Fibroblast of skin of back (primary cell): ENCODE results near the gene TMEM221.

ENCODE experiments used
- DNase-seq: peaks from one replicate; pipeline ENCODE4 v3.0.0-alpha.2; 2013

Gene TMEM221

DNA sequence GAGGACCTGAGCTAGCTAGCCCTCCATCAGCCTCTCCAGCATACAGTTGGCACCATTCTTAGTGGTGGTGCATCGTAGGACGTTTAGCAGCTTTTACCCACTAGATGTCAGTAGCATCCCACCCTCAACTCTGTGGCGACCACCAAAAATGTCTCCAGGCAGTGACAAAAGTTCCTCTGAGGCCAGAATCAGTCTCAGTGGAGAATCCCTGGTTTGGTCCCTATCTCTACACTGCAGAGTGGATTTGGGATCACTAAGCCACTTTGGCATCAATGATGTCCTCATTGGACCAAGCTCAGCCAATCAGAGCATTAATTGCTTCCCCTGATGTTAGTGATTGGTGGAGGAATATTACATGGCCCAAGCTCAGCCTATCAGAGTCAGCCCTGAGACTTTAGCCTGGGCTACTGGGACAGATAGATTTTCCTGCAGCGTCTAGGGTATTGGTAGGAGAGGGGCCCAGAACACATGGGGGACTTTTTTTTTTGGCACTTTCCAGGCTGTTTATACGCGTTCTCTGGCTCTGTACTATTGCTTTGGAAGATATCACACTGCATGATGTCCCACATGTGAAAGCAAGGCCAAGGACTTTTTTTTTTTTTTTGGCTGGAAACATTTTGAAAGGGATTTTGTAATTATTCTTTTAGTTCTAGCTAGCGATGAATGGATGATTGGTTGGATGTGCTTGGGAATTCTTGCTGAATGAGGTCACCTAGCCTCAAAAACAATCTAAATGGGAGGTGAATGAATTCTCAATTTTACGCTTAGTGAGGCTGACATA lies 7.0 kb downstream of the TMEM221 start:
- no peak for DNase-seq

DNA sequence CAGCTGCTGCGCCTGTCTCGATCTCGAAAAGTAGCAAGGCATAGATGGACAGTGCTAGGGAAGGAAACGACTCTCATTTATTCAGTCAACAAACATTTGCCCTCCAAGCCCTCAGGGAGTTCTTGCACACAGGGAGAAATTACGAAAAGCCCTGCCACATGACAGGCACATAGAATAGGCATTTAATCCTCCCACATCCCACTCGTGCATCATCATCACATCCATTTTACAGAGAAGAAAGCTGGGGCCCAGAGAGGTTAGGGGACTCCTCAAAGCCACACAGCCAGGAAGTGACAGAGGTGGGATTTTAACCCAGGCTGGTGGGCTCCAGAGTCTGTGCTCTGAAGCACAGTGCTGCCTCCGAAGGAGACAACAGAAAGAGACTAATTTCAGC lies 11.6 kb downstream of the TMEM221 start:
- DNase-seq: no peak

DNA sequence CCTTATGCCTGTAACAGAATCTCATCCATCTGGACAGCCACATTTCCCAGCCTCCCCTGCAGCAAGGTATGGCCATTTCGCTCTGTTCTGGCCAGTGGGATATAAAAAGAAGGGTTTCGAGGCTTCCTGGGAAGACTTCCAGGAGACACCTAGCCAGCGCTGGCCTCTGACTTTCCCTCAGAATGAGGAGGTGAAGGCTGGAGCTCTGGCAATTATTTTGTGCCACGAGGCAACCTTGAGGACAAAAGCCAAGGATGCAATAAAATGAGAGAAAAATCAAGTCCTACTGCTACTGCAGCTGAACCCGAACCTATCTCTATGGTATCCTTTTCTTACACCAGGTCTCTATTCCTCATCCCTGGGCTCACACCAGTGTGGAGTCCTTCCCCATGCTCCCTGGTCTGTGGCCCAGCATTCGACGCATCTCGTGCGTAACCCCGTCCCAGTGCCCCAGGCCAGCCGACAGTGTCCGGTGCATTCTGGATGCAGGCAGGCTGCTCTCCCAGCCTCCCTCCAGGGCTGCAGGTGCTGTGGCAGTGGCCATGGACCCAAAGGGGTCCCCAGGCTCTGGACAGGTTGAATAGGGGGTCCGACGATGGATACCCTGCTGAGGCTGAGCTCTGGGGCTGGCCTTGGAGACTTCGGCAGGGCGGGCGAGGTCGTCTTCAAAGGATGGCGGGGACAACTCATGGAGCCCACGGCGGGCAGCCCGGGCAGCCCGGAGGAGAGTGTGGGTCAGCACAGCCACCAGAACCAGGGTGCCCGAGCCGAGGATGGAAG lies 12.2 kb downstream of the TMEM221 start:
- DNase-seq: no peak

DNA sequence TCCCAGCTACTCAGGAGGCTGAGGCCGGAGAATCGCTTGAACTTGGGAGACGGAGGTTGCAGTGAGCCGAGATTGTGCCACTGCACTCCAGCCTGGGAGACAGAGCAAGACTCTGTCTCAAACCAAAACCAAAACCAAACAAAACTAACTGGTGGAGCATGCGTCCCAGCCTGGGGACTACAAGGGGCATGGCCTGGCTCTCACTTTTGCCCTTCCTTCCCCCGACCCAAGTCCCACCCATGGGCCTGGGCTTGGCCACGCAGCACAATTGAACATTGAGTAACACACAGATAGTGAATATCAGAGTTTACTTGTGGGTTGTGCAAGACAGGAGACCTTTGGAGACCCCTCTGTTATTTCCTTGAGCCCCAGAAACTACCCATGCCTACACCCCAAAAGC lies 13.2 kb downstream of the TMEM221 start:
- DNase-seq: no peak

DNA sequence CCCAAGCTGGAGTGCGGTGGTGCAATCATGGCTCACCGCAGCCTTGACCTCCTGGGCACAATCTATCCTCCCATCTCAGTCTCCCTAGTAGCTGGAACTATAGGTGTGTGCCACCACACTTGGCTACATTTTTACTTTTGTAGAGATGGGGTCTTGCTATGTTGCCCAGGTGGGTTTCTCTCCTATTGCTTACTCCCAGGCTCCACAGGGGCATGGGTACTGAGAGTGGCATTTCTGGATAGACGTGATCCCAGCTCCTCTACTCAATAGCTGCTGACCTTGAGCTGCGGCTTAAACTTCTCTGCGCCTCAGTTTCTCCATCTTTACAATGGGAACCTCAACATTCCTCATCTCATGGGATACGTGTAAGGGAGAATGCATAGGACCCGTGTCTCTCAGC lies 17.1 kb downstream of the TMEM221 start:
- DNase-seq: no peak

DNA sequence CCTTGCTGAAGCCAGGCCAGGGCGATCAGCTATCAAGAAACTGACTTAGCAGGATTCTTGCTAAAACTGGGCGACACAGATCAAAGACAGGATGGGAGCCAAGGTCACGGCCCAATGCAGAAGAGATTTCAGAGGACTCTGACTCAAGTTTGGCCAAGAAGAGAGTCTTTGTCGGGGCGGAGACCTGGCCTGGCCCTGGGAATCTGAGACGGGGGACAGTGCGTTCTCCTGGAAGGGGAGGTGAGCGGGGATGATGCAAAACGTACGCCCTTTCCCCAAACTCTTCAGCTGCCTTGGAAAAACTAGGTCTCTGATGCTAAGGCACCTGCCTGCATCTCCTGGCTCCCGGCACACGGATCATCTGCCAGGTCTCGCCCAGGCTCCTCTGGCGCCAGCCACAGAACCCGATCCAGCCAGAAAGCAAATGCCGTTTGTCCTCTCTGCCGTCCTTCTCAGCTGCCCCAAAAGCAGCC lies 18.8 kb downstream of the TMEM221 start:
- no peak for DNase-seq

DNA sequence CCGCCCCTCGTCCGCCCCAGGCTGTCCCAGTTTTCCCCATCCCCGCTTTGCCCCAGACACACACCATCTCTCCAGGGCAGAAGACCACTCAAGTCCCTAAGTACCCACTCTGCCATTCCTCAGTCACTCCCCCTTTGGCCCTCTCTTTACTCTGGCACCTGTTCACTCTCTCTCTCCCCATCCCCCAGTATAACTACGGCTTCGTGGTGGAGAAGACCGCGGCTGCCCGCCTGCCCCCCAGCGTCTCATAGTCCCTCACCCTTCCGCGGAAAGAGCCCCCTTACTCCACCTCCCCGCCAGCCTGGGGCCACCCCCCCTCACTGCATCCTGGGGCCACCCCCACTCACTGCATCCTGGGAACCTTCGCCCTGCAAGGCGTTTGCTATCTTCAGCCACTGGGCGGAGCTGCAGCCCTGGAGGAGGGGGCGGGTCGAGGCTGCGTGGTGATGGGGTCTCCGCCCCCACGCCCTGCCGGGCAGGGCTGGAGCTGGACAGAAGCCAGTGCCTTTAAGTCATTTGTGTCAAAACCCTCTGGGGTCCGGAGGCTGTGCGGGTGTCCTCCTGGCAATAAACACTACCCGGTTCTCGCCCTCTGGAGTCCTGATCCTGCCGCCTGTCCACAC lies 23.6 kb downstream of the TMEM221 start:
- peak; percentile 53 for DNase-seq

DNA sequence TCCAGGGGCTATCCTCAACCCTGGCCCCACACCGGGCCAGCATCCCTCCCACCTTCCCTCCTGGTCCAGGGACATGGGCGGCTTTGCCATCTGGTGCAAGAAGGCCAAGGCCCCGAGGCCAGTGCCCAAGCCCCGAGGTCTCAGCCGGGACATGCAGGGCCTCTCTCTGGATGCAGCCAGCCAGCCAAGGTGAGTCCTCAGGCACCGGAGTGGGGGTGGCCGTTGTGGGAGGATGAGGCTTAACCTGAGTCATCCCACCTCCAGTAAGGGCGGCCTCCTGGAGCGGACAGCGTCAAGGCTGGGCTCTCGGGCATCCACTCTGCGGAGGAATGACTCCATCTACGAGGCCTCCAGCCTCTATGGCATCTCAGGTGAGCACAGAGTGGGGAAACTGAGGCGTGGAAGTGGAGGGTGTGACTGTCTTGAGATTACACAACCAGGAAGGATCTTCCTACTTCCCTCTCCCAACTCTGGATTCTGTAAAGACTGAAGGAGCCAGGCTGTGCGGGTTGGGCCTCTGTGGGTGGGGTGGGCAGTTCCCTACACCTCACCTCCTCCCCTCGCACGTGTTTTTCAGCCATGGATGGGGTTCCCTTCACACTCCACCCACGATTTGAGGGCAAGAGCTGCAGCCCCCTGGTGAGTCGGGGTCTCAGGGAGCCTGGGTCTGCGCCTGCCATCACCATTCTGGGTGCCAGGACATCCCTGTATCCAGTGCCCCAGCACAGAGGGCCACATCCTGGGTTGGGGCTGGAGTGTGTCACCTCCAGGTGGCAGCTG lies 24.8 kb downstream of the TMEM221 start:
- no peak for DNase-seq

DNA sequence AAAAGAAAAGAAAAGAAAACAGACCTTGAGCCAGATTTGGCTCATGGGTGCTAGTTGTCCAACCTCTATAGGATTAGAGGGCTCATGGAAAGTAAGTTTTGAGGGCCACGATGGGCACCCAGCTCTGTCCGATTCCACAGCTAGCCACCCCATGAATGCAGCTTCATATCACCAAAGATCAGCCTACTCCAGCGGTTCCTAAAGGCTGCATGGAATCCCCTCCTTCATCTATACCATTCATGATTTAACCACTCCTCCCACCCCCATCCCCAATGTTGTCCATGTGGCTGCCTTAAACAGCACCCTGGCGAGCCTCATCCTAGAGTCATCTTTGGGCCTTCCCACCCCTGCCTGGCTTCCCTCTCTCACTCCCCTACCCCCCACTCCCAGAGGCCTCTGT lies 26.5 kb downstream of the TMEM221 start:
- DNase-seq: no peak

DNA sequence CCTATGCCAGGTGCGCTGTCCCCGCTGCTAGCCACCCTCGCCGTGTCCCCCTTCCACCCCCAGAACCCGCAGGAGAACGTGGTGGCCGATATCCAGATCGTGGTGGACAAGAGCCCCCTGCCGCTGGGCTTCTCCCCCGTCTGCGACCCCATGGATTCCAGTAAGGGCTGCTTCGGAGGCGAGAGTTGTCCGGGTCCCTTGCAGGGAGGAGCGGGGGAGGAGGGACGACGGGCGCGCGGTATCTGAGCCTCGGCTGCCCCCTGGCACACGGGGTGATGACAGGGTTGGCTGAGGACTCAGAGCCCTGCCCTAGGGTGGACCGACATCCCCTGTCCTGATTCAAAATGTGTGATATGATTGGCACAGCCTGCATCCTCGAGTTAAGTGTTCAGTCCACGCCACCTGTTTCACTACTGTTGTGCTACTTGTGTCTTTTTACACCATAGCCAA lies 28.0 kb downstream of the TMEM221 start:
- peak; percentile 22 for DNase-seq

DNA sequence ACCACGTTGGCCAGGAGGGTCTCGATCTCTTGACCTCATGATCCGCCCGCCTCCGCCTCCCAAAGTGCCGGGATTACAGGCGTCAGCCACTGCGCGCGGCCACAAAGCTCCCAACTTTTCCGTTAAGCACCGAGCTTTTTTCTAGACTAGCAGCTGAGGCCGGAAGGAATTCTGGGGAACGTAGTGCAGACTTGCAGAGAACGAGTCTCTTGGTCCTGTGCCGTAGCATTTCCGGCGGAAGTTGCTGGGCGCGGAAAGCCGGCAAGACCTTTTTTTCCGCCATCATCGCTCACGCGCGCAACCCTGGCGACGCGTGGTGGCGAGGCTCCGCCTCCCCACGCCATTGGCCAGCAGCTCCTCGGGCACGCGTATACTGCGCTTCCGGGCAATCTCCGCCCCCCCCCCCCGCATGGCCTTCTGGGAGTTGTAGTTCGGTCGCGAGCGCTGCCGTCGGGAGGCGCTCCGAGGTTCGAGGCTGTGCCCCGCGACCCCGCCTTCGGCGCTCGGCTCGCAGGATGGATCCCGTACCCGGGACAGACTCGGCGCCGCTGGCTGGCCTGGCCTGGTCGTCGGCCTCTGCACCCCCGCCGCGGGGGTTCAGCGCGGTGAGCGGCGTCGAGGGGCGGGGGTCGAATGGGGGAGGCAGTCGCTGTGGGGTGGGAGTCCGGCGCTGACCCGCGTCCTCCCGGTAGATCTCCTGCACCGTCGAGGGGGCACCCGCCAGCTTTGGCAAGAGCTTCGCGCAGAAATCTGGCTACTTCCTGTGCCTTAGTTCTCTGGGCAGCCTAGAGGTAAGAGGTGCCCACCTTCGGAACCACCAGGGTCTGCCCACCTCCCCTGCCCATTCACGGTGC lies 28.6 kb downstream of the TMEM221 start, which contains the start of gene MVB12A:
Gene MVB12A, plus strand, starts transcription at position 427 of the 854 bp plus-strand sequence. Its CDS starts 89 bp downstream, at position 516.
- DNase-seq: peak; percentile 99

DNA sequence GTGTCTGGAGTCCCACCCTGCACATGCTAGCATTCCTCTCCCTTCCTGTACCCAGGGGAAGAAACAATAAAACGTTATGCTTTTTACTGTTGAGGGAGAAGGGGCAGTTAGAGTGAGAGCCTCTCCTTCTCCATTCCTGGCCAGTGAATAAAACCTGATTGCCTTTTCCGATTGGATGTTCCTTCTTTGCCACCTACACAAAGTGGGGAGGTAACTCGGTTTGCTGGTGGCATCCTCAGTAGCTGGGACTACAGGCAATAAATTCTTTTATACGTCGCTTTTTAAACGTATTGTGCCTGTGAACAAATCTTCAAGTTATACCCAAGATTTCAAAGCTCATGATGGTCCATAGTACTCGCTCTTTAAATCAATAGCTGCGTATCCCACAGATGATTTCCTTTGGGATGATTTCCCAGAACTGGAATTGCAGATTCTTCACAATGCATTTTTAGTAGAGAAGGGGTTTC lies 29.3 kb downstream of the TMEM221 start:
- no peak for DNase-seq

DNA sequence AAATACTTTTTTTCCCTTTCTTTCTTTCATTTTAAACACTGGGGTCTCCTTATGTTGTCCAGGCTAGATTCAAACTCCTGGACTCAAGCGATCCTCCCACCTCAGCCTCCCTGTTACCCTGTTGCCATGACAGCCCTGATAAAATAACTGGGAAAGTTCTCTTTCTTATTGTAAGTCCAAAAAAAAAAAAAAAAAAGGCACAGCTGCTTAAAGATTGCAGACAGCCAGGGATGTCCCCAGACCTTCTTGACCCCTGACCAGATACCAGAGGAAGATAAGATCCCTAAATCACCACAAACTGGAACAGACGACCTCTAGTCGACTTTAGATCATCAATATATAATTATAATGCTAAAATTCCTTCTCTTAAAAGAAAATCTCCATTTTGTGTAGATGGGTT lies 29.8 kb downstream of the TMEM221 start:
- no peak for DNase-seq

DNA sequence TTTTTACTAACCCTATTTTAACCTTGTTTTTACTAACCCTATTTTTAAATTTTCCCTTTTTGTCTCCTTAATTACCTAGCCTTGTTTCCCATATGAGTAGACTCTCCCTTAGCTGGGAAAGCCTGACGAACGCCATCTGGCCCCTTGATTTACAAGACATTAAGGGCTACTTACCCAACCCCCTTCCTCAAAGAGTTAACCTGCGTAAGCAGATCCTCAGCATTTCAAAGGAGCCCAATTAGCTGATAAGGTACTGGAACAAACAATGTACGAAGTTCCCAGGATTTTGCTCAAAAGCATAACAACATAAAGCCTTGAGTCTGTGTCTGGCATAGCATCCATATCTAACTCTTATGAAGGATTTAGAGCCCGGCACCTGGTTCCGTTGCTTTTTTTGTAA lies 33.3 kb downstream of the TMEM221 start:
- DNase-seq: no peak

DNA sequence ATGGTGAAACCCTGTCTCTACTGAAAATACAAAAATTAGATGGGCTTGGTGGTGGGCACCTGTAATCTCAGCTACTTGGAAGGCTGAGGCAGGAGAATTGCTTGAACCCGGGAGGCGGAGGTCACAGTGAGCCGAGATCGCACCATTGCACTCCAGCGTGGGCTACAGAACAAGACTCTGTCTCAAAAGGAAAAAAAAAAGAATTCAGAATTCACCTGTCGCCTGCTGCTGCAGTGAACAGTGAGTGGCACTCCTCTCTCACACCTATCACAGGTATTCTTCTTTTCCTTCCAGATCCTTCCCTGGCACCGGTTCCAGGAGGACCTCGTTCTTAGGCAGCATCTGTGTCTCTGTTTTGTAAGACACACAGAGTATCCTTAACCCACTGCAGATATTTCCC lies 34.4 kb downstream of the TMEM221 start:
- DNase-seq: no peak

DNA sequence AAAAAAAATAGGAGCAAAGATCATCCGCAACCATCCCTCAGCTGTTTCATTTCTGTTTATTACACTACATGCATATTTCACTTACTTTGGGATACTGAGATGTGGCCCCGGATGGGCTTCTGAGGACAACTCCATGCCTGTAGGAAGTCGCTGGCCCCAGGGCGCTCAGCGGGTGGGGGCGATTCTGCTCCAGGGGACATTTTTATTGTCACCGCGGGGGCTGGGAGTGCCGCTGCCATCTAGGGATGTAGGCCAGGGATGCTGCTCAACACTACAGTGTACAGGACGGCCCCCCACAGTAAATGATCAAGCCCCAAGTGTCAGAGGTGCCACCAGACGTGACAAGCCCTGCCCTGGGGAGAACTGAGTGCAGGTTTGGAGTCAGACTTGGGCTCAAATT lies 36.7 kb downstream of the TMEM221 start:
- no peak for DNase-seq

DNA sequence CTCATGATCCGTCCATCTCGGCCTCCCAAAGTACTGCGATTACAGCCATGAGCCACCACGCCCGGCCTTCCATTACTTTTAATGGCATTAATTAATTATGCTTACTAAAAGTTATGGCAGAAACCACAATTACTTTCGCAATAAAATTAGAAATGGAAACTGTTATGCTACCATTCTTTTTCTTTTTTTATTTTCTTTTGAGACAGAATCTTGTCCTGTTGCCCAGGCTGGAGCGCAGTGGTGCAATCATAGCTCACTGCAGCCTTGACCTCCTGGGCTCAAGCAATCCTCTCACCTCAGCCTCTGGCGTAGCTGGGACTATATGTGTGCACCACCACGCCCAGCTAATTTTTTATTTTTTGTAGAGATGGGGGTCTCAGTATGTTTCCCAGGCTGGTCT lies 38.5 kb downstream of the TMEM221 start:
- DNase-seq: no peak

DNA sequence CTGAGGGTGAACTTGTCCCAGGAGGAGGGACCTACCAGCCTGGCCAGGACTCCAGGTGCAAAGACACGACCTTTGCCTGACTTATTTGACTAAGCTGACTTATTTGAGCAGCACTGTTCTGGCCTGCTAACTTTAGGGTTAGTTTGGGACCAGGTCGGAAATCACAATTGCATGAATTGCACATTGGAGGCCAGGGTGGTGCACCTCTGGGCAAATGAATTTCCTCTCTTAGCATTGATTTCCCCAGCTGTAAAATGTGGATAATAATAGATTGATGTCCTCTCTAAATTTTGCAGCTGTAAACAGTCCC lies 41.6 kb downstream of the TMEM221 start:
- DNase-seq: no peak

DNA sequence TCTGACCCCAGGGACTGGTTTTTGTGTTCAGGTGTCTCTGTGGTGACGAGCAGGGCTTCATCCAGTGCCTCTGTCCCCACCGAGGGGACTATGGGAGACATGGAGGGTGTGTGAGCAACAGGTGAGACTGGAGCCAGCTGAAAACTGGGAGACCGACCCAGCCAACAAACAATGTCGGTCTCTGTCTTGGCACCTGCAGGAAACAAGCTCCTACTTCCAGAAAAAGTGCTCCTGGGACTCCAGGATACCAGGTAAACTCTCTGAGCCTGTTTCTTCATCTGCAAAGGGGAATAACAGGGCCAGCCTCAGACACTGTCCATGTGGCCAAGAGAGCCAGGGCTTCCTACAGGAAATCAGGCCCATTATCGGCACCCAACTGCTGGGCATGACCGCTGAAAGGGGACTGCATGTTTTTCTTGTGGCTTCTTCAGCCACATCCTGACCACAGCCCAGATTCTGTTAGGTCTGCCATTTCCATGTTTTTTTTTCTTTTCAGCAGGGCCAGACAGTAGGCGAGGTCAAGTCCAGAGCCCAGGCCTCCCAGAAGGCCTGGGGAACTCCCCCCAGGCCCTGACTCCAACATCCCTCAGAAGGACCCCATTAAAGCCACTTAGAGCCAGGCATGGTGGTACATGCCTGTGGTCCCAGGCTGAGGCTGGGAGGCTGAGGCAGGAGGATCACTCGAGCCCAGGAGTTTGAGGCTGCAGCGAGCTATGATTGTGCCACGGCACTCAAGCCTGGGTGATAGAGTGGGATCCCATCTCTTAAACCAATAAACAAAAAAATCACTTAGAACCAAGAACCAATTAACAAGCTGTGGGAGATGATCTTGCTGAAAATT lies 42.2 kb downstream of the TMEM221 start:
- DNase-seq: peak; percentile 70

DNA sequence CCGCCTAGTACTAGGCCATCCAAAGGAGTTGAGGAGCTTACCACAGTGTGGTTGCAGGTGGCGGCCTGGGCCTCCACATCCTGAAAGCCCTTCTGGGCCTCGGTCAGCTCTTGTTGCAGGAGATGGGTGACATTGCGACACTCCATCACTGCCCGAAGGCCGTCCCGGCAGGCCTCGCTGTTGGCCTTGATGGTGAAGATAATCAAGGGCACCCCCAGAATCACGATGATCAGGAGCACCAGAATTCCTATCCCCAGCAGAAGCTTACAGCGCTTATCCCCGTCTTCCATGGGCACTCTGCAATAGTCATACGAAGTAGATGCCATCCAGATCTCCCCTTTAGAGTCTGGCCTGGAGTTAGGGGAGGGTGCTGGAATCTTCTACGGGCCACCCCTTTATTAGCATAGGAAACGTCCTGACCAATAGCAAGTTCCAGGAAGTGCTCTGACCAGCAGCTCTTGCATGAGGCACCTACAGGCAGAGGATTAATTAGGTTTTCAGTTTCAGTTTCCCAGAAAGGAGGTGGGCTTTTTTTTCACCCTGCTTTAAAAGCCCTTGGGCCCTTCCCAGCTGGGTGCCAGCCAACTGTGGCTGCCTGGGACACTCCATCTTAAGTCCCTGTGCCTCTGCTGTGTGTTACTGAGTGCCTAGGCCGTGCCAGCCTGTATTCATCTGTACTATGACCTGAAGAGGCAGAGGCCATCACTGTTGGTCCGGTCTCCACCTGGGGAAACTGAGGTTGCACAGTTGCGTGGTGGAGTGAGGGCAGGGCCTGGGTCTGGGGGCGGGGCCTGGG lies 43.0 kb downstream of the TMEM221 start, which contains the start of gene BST2:
Gene BST2, minus strand, starts transcription at position 381 of the 796 bp plus-strand sequence. Its CDS starts 55 bp downstream, at position 326.
- no peak for DNase-seq
